Loucy (cell line): ENCODE measurements around the gene ZNF605.

ENCODE experiments used
- H2AFZ ChIP-seq: fragments of 200-600 bp; sonication (generic); 2 replicates; pipeline ENCODE4 v1.6.0; 2016; ENCODE audit warnings: antibody characterized with exemption, mild to moderate bottlenecking, low read length, moderate library complexity
- H3F3A ChIP-seq: fragments of 200-600 bp; 2 replicates; pipeline ENCODE4 v1.6.0; 2016; ENCODE audit warnings: antibody characterized with exemption, low read depth, mild to moderate bottlenecking
- H3K27me3 ChIP-seq: fragments of 200-600 bp; sonication (generic); 2 replicates; pipeline ENCODE4 v1.6.1; 2014; ENCODE audit warnings: low read length, mild to moderate bottlenecking; ENCODE audit not compliant: insufficient read depth, poor library complexity, severe bottlenecking
- H3K36me3 ChIP-seq: fragments of 200-600 bp; sonication (generic); 2 replicates; pipeline ENCODE4 v1.6.1; 2016; ENCODE audit warnings: low read length; ENCODE audit not compliant: insufficient read depth
- H3K4me1 ChIP-seq: fragments of 200-600 bp; sonication (generic); 2 replicates; pipeline ENCODE4 v1.5.1; 2014; ENCODE audit warnings: low read length, mild to moderate bottlenecking; ENCODE audit not compliant: insufficient read depth, poor library complexity, severe bottlenecking
- H3K4me2 ChIP-seq: fragments of 200-600 bp; sonication (generic); 2 replicates; pipeline ENCODE4 v1.6.0; 2014; ENCODE audit warnings: antibody characterized with exemption, low read length, low read depth, mild to moderate bottlenecking; ENCODE audit not compliant: poor library complexity, severe bottlenecking
- H3K4me3 ChIP-seq: fragments of 200-600 bp; sonication (generic); 2 replicates; pipeline ENCODE4 v1.5.1; 2014; ENCODE audit warnings: low read length, mild to moderate bottlenecking, mixed read lengths; ENCODE audit not compliant: poor library complexity, severe bottlenecking
- H3K79me2 ChIP-seq: fragments of 200-600 bp; sonication (generic); 2 replicates; pipeline ENCODE4 v1.6.1; 2014; ENCODE audit warnings: low read length; ENCODE audit not compliant: insufficient read depth
- H3K9ac ChIP-seq: fragments of 200-600 bp; sonication (generic); 2 replicates; pipeline ENCODE4 v1.6.0; 2014; ENCODE audit warnings: mild to moderate bottlenecking, low read depth, low read length, moderate library complexity; ENCODE audit not compliant: poor library complexity, severe bottlenecking
- H3K9me2 ChIP-seq: fragments of 200-600 bp; sonication (generic); replicated peaks from 2 replicates; pipeline ENCODE4 v1.6.1; 2016; ENCODE audit warnings: low read depth, low read length, mixed read lengths
- H3K9me3 ChIP-seq: fragments of 200-600 bp; sonication (generic); 2 replicates; pipeline ENCODE4 v1.6.1; 2014; ENCODE audit warnings: mild to moderate bottlenecking, antibody characterized with exemption, low read length, low read depth; ENCODE audit not compliant: insufficient read depth
- H4K20me1 ChIP-seq: fragments of 200-600 bp; sonication (generic); 2 replicates; pipeline ENCODE4 v1.6.0; 2014; ENCODE audit warnings: antibody characterized with exemption, low read length, mild to moderate bottlenecking; ENCODE audit not compliant: insufficient read depth, poor library complexity, severe bottlenecking
- EZH2phosphoT487 ChIP-seq: fragments of 200-600 bp; IDR thresholded peaks from 2 replicates; pipeline ENCODE4 v1.6.1; 2018; ENCODE audit warnings: antibody characterized with exemption, mild to moderate bottlenecking, moderate library complexity, borderline replicate concordance
- TF ChIP-seq, protein P1 (sequence below): fragments of 200-600 bp; sonication (generic); conservative IDR thresholded peaks from 2 replicates; pipeline ENCODE4 v1.5.1; 2014; ENCODE audit warnings: mild to moderate bottlenecking, antibody characterized with exemption, low read length

Gene ZNF605

GRCh38 chr12:132921685-132922084 lies 34.4 kb downstream of the ZNF605 start:
- H3K4me1 ChIP-seq, result no peaks in the 10 kb centered on the region
- H3K4me3 ChIP-seq, result no peak overlapping the region
- no peaks in the 10 kb centered on the region for H3K27me3 ChIP-seq
- no peak for TF ChIP-seq EZH2phosphoT487
- TF ChIP-seq, protein P1, sequence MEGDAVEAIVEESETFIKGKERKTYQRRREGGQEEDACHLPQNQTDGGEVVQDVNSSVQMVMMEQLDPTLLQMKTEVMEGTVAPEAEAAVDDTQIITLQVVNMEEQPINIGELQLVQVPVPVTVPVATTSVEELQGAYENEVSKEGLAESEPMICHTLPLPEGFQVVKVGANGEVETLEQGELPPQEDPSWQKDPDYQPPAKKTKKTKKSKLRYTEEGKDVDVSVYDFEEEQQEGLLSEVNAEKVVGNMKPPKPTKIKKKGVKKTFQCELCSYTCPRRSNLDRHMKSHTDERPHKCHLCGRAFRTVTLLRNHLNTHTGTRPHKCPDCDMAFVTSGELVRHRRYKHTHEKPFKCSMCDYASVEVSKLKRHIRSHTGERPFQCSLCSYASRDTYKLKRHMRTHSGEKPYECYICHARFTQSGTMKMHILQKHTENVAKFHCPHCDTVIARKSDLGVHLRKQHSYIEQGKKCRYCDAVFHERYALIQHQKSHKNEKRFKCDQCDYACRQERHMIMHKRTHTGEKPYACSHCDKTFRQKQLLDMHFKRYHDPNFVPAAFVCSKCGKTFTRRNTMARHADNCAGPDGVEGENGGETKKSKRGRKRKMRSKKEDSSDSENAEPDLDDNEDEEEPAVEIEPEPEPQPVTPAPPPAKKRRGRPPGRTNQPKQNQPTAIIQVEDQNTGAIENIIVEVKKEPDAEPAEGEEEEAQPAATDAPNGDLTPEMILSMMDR, result peak; percentile 66
- no peaks in the 10 kb centered on the region for H3K9me2 ChIP-seq
- H3K9ac ChIP-seq, result no peak overlapping the region
- H4K20me1 ChIP-seq, result no peaks in the 10 kb centered on the region
- peaks cover 61% of the 10 kb centered on the region for H3K9me3 ChIP-seq
- no peak overlapping the region for H3K4me2 ChIP-seq
- H3K79me2 ChIP-seq, result no peaks in the 10 kb centered on the region
- no peaks in the 10 kb centered on the region for H3K36me3 ChIP-seq
- no peak overlapping the region for H2AFZ ChIP-seq
- no peaks in the 10 kb centered on the region for H3F3A ChIP-seq

- Histone ChIP-seq H3K4me1 (no peaks in the 10 kb centered on the region), H3K9me3 (peaks cover 31% of the 10 kb centered on the region; the same call in 1 of the 2 replicates), H3K4me3 (no peak overlapping the region), H3K9ac (no peak overlapping the region), H3K9me2 (no peaks in the 10 kb centered on the region), H3K4me2 (no peak overlapping the region), H3F3A (no peaks in the 10 kb centered on the region), H4K20me1 (no peaks in the 10 kb centered on the region), H3K27me3 (no peaks in the 10 kb centered on the region), H3K36me3 (no peaks in the 10 kb centered on the region), H2AFZ (no peak overlapping the region), H3K79me2 (no peaks in the 10 kb centered on the region)
- TF ChIP-seq, protein P1, result no peak
- no peak for TF ChIP-seq EZH2phosphoT487
These were observed 37.4 kb downstream of the ZNF605 start for GRCh38 chr12:132918680-132919079.

DNA sequence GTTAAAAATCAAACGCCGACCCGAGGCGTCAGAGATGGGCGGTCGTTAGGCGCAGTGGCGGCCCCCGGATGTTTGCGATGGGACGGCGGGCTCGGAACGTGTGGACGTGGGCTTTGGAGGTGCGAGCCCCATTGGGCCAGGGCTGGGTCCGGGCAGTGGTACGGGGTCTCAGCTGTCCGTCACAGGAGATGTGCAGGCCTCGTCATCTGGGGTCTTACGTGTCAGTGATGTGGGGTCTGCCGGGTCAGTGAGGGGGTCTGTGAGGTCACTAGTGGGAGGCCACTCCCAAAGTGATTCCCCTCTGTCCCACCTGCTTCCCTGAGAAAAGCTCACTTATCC lies 47.1 kb downstream of the ZNF605 start:
- Histone ChIP-seq H3K27me3 (no peaks in the 10 kb centered on the region), H4K20me1 (no peaks in the 10 kb centered on the region), H3F3A (no peaks in the 10 kb centered on the region), H3K79me2 (no peaks in the 10 kb centered on the region), H3K36me3 (no peaks in the 10 kb centered on the region), H3K4me3 (no peak overlapping the region), H3K9ac (no peak overlapping the region), H3K4me1 (no peaks in the 10 kb centered on the region), H3K9me2 (no peaks in the 10 kb centered on the region), H2AFZ (no peak overlapping the region), H3K4me2 (no peak overlapping the region), H3K9me3 (peaks cover 22% of the 10 kb centered on the region; the same call in 1 of the 2 replicates)
- TF ChIP-seq, protein P1, result no peak
- no peak for TF ChIP-seq EZH2phosphoT487
